Stimulated activated CD8-positive, alpha-beta memory T cell treated with anti-CD3 and anti-CD28 coated beads, Interleukin-15, amount 100 ng/mL, for 48 hours (primary cell): ENCODE results near the gene PPIP5K2.
A peak's percentile ranks its signal among the peaks of the same experiment; 100 is the strongest.
"Not testable (repeated sequence)": the region's sequence is repeated elsewhere in the genome, so short reads cannot be mapped to it uniquely, and the experiment has no call there.

Experiments used
- DNase-seq, 2 donors: peaks; one replicate each; pipeline ENCODE4 v3.0.0-alpha.2; 2020; ENCODE audit warnings: low read depth in 2 of 2

Gene PPIP5K2

GRCh38 chr5:103207653-103208052 lies 87.6 kb downstream of the PPIP5K2 start:
- DNase-seq, result no peak

- DNase-seq, result no peak
Observed at GRCh38 chr5:103208460-103208859, 88.4 kb downstream of the PPIP5K2 start.

GRCh38 chr5:103209065-103209464 lies 89.0 kb downstream of the PPIP5K2 start:
- DNase-seq, result no peak

GRCh38 chr5:103210952-103211351 lies 90.9 kb downstream of the PPIP5K2 start:
- DNase-seq, result no peak

- no peak for DNase-seq
Observed at GRCh38 chr5:103211576-103212561, 91.8 kb downstream of the PPIP5K2 start.

- no peak for DNase-seq
Observed at GRCh38 chr5:103216137-103216536, 96.0 kb downstream of the PPIP5K2 start.

- no peak for DNase-seq
Observed at GRCh38 chr5:103216697-103217096, 96.6 kb downstream of the PPIP5K2 start.

- no peak for DNase-seq
Observed at GRCh38 chr5:103217101-103217500, 97.0 kb downstream of the PPIP5K2 start.

GRCh38 chr5:103218164-103218563 lies 98.1 kb downstream of the PPIP5K2 start:
- DNase-seq, result no peak

GRCh38 chr5:103219074-103219473 lies 99.0 kb downstream of the PPIP5K2 start:
- not testable (repeated sequence) for DNase-seq

GRCh38 chr5:103223031-103223955 lies 103.2 kb downstream of the PPIP5K2 start:
- DNase-seq, result no peak

GRCh38 chr5:103224118-103224893 lies 104.2 kb downstream of the PPIP5K2 start:
- peak in 1 of 2 donors; percentile 4 for DNase-seq

GRCh38 chr5:103224894-103225246 lies 104.8 kb downstream of the PPIP5K2 start:
- no peak for DNase-seq

- no peak for DNase-seq
Observed at GRCh38 chr5:103228061-103228460, 108.0 kb downstream of the PPIP5K2 start.

- no peak for DNase-seq
Observed at GRCh38 chr5:103228588-103228987, 108.5 kb downstream of the PPIP5K2 start.

GRCh38 chr5:103232393-103232999 lies 112.4 kb downstream of the PPIP5K2 start:
- DNase-seq, result no peak

GRCh38 chr5:103234239-103234975 lies 114.3 kb downstream of the PPIP5K2 start:
- no peak for DNase-seq

- no peak for DNase-seq
Observed at GRCh38 chr5:103235891-103236290, 115.8 kb downstream of the PPIP5K2 start.

- no peak for DNase-seq
Observed at GRCh38 chr5:103237778-103238177, 117.7 kb downstream of the PPIP5K2 start.

- DNase-seq, result no peak
Observed at GRCh38 chr5:103243665-103244064, 123.6 kb downstream of the PPIP5K2 start.
